GM12872 (cell line): ENCODE data around the gene CFAP92.

Source experiments
- TF ChIP-seq, protein P1 (sequence below): IDR thresholded peaks from 3 replicates; pipeline ENCODE4 v1.5.1; 2011; ENCODE audit warnings: low read depth, mild to moderate bottlenecking, low read length, moderate library complexity; ENCODE audit not compliant: insufficient read depth

The CFAP92 gene

DNA sequence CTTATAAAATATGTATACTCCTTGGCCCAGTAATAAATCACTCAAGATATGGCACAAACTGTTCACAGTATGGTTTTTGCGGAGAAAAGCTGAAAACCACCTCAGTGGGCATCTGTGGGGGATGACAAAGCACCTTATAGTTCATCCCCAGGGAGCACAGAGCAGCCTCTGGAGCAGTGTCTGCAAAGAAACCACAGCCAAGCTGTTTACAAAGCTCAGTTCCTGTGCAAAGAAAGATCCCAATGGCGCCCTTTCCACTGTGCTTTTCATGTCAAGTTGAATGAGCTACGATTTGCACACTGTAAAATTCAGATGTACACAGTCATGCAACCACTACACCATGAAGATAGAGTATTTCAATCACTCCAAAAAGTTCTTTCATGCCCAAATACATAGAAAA lies 4.7 kb upstream of the CFAP92 start:
- TF ChIP-seq, protein P1, sequence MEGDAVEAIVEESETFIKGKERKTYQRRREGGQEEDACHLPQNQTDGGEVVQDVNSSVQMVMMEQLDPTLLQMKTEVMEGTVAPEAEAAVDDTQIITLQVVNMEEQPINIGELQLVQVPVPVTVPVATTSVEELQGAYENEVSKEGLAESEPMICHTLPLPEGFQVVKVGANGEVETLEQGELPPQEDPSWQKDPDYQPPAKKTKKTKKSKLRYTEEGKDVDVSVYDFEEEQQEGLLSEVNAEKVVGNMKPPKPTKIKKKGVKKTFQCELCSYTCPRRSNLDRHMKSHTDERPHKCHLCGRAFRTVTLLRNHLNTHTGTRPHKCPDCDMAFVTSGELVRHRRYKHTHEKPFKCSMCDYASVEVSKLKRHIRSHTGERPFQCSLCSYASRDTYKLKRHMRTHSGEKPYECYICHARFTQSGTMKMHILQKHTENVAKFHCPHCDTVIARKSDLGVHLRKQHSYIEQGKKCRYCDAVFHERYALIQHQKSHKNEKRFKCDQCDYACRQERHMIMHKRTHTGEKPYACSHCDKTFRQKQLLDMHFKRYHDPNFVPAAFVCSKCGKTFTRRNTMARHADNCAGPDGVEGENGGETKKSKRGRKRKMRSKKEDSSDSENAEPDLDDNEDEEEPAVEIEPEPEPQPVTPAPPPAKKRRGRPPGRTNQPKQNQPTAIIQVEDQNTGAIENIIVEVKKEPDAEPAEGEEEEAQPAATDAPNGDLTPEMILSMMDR, result no peak

DNA sequence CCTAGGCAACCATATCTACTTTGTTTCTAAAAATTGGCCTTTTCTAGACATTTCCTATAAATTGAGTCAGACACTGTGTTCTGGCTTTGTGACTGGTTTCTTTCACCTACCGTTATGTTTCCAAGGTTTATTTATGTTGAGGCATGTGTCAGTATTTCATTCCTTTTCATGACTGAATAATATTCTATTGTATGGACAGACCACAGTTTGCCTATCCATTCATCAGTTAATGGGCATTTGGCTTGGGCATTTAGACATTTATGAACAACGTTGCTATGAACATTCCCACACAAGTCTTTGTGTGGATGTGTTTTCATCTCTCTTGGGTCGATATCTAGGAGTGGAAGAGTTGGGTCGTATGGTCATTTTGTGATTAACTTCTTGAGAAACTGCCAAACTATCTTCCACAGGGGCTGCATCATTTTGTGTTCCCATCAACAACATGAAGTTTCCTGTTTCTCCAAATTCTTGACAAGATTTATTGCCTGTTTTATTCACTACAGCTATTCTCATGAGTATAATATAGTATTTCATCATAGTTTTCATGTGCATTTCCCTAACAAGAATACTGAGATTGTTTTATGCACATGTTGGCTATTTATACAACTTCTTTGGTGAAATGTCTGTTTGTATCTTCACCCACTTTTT lies 3.7 kb upstream of the CFAP92 start:
- TF ChIP-seq, protein P1, result no peak

DNA sequence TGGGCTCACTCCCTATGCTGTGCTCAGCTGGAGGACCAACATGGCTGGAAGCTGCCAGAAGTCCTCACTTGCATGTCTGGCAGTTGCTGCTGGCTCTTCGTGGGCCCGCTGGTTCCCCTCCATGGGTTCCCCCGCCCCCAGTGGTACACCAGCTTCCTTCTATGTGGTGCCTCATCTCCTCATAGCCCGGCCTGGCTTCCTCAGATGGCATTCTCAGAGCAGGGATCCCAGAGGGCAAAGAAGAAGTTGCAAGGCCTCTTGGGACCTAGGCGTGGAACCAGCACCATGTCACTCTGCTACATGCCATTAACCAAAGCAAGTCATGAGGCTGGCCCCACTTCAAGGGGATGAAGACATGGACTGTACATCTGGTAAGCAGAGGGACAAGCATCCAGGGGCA lies 2.9 kb upstream of the CFAP92 start:
- TF ChIP-seq, protein P1, result no peak

DNA sequence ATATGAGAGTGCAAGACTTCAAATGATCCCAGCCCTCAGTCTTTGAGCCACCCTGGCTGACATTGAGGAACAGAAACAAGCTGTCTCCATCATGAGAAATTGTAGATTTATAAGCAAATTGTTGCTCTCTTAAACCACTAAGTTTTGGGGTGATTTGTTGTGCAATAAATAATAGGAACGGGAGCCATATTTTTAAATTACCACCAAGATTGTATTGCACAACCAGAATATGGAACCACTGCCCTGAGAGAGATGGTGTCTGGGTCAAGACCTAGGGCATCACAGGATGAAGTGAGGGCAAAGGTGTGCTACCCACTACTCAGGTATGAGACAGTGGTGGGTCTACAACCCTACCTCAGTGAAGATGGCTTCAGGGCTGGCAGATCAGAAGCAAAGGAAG lies 2.3 kb upstream of the CFAP92 start:
- TF ChIP-seq, protein P1, result no peak

DNA sequence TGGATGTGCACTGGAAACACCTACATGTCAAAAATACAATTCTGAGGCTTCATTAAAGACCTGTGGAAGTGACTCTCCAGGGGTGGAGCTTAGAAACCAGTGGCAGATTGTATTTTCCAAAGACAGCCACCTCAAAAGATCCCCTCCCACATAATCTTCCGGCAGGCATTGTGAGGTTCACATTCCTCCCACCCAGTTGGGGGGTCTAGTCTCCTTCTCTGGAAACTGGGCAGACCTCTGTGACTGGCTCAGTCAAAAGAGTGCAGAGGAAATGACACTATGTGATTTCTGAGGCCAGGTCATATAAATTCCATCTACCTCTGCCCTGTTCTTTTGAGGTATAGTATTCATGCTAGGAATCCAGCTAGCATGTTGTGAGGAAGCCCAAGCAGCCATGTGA lies 1.9 kb upstream of the CFAP92 start:
- TF ChIP-seq, protein P1, result no peak

DNA sequence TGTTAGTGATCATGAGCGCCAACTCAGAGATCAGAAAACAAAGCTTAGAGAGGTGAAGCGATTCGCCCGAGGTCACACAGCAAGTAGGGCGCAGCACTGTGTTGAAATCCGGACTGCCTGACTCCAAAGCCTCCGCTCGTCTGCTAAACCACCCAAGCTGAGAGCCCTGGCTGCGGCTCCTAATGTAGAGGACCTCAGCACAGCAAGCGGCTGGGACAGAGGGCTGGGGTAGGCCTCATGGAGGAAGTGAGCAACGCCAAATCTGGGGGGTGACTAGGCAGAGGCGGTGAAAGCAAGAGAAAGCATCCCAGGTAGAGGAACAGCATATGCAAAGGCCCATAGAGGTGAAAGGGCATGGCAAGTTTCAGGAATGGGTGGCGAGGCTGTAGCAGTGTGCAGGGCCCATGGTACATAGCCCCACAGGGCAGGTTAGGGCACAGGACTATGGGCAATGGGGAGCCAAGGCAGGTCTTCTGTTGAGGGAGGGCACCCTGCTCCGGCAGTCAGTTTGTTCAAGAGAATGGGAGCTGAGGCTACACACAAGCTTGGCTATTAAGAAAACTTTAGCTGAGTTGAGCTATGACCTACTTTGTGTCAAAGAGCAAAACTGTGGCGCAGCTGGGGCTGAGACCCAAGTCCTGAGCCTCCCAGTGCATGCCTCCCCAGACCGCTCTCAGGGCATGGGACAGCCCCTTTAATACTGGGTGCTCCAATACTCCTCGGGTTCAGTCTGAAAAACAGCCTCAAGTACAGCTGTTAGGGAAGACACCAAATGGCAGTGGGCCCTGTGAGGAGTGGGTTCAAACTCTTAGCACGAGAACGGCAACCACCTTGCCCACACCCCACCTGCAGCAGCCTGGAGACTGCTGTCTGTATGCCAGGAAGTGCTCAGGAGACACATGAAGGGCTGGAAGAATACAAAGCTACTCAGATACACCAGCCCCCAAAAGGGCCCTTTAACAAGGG lies 988 bp upstream of the CFAP92 start:
- TF ChIP-seq, protein P1, result no peak

DNA sequence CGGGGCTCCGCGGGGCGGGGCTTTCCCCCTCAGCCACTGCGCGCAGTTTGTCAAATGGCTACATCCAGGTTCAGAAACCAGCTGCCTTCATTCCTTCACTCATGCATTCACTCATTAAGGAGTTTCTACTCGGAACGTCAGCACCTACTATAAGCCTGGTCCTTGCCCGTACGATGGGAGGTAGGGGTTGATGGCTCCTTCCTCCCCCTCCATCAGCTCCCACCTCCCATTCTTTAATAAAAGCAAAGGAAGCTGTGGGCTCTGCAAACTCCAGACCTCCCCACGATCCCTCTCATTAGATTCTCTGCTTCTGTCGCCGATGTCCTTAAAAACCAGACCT lies 267 bp upstream of the CFAP92 start:
- TF ChIP-seq, protein P1, result no peak
